ENCODE results near the gene GNE. TPM values are rescaled to one million over a fixed set of nuclear protein-coding genes. Genes with fewer than 3 reads are reported as not detected.

GNE gene
- total and polyA plus RNA-seq, 2 of the 13 experiments (the other 11 are each of a cell fraction or from before 2014, with no cell fraction given) = 16.1 to 24.1 TPM

DNA sequence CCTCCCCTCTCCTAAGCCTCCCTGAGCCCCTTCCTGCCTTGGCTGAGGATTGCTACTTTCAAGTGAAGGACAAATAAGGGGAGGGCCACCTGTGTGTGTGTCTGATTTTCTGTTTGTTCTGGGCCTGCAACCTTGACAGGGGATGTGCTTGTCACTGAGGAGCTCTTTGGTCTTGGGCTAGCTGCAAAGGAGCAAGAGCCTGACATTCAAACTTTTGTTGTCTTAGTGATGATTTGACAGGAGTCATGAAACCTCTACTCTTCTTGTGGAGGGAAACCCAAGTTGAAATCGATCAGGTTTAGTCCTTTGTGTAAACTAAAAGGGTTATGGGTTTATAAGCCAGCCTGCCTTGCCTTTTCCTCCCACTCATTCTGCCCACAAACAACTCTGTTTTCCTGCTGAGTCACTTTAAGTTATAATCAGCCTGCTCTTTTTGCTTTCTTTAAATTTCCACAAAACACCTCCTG, 50.7 kb downstream of the GNE start (continued):
- TF ChIP-seq, protein P1, sequence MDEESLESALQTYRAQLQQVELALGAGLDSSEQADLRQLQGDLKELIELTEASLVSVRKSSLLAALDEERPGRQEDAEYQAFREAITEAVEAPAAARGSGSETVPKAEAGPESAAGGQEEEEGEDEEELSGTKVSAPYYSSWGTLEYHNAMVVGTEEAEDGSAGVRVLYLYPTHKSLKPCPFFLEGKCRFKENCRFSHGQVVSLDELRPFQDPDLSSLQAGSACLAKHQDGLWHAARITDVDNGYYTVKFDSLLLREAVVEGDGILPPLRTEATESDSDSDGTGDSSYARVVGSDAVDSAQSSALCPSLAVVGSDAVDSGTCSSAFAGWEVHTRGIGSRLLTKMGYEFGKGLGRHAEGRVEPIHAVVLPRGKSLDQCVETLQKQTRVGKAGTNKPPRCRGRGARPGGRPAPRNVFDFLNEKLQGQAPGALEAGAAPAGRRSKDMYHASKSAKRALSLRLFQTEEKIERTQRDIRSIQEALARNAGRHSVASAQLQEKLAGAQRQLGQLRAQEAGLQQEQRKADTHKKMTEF (CRISPR knock-in tag; IDR thresholded peaks at IDR 0.05) = peak; percentile 47; the same call in 1 of the 2 replicates
- TF ChIP-seq, protein P2, sequence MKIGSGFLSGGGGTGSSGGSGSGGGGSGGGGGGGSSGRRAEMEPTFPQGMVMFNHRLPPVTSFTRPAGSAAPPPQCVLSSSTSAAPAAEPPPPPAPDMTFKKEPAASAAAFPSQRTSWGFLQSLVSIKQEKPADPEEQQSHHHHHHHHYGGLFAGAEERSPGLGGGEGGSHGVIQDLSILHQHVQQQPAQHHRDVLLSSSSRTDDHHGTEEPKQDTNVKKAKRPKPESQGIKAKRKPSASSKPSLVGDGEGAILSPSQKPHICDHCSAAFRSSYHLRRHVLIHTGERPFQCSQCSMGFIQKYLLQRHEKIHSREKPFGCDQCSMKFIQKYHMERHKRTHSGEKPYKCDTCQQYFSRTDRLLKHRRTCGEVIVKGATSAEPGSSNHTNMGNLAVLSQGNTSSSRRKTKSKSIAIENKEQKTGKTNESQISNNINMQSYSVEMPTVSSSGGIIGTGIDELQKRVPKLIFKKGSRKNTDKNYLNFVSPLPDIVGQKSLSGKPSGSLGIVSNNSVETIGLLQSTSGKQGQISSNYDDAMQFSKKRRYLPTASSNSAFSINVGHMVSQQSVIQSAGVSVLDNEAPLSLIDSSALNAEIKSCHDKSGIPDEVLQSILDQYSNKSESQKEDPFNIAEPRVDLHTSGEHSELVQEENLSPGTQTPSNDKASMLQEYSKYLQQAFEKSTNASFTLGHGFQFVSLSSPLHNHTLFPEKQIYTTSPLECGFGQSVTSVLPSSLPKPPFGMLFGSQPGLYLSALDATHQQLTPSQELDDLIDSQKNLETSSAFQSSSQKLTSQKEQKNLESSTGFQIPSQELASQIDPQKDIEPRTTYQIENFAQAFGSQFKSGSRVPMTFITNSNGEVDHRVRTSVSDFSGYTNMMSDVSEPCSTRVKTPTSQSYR (CRISPR knock-in tag; IDR thresholded peaks at IDR 0.05; ENCODE audit: borderline replicate concordance) = no peak
- peak; percentile 56; the same call in 1 of the 2 replicates for TF ChIP-seq ZNF614 (CRISPR knock-in tag; IDR thresholded peaks at IDR 0.05; ENCODE audit: borderline replicate concordance)
- TF ChIP-seq, protein P3, sequence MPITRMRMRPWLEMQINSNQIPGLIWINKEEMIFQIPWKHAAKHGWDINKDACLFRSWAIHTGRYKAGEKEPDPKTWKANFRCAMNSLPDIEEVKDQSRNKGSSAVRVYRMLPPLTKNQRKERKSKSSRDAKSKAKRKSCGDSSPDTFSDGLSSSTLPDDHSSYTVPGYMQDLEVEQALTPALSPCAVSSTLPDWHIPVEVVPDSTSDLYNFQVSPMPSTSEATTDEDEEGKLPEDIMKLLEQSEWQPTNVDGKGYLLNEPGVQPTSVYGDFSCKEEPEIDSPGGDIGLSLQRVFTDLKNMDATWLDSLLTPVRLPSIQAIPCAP (CRISPR knock-in tag; IDR thresholded peaks at IDR 0.05; ENCODE audit: low read depth) = no peak
- 0 out of 2 replicates have a peak, but pooled peaks have one; percentile 32 for TF ChIP-seq KDM6A (CRISPR knock-in tag; IDR thresholded peaks at IDR 0.05; ENCODE audit: low read depth)
- peak; percentile 86 for TF ChIP-seq GATAD2A (CRISPR knock-in tag; IDR thresholded peaks at IDR 0.05)
- TF ChIP-seq KDM1A (CRISPR knock-in tag; IDR thresholded peaks at IDR 0.05) = 0 out of 2 replicates have a peak, but pooled peaks have one; percentile 46
- TF ChIP-seq PPARG (CRISPR knock-in tag; conservative IDR thresholded peaks at IDR 0.05) = 0 out of 2 replicates have a peak, but pooled peaks have one; percentile 25
- TF ChIP-seq RCOR2 (CRISPR knock-in tag; IDR thresholded peaks at IDR 0.05) = 0 out of 2 replicates have a peak, but pooled peaks have one; percentile 26
- TF ChIP-seq THAP11 (CRISPR knock-in tag; IDR thresholded peaks at IDR 0.05) = peak; percentile 30; the same call in 1 of the 2 replicates
- TF ChIP-seq ZNF292 (CRISPR knock-in tag; IDR thresholded peaks at IDR 0.05; ENCODE audit: borderline replicate concordance, low read depth) = 0 out of 2 replicates have a peak, but pooled peaks have one; percentile 68
- peak; percentile 24 for TF ChIP-seq TEAD3 (CRISPR knock-in tag; optimal IDR thresholded peaks at IDR 0.05; ENCODE audit: borderline replicate concordance)
- peak; percentile 52; the same call in 1 of the 2 replicates for TF ChIP-seq PITX1 (CRISPR knock-in tag; IDR thresholded peaks at IDR 0.05)
- TF ChIP-seq POGZ (CRISPR knock-in tag; IDR thresholded peaks at IDR 0.05) = 0 out of 2 replicates have a peak, but pooled peaks have one; percentile 34
- 0 out of 2 replicates have a peak, but pooled peaks have one; percentile 34 for TF ChIP-seq ZNF205 (CRISPR knock-in tag; IDR thresholded peaks at IDR 0.05)
- no peak for TF ChIP-seq ZNF234 (CRISPR knock-in tag; conservative IDR thresholded peaks at IDR 0.05)
- TF ChIP-seq NFIC (IDR thresholded peaks at IDR 0.05; ENCODE audit: low read length) = peak; percentile 66; the same call in 1 of the 2 replicates
- no peak for TF ChIP-seq ZNF747 (CRISPR knock-in tag; IDR thresholded peaks at IDR 0.05; ENCODE audit: borderline replicate concordance)
- TF ChIP-seq, protein P4, sequence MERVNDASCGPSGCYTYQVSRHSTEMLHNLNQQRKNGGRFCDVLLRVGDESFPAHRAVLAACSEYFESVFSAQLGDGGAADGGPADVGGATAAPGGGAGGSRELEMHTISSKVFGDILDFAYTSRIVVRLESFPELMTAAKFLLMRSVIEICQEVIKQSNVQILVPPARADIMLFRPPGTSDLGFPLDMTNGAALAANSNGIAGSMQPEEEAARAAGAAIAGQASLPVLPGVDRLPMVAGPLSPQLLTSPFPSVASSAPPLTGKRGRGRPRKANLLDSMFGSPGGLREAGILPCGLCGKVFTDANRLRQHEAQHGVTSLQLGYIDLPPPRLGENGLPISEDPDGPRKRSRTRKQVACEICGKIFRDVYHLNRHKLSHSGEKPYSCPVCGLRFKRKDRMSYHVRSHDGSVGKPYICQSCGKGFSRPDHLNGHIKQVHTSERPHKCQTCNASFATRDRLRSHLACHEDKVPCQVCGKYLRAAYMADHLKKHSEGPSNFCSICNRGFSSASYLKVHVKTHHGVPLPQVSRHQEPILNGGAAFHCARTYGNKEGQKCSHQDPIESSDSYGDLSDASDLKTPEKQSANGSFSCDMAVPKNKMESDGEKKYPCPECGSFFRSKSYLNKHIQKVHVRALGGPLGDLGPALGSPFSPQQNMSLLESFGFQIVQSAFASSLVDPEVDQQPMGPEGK (CRISPR knock-in tag; IDR thresholded peaks at IDR 0.05) = peak; percentile 58; the same call in 1 of the 2 replicates
- TF ChIP-seq SAP130 (CRISPR knock-in tag; IDR thresholded peaks at IDR 0.05; ENCODE audit: low read depth) = peak; percentile 71
- no peak for TF ChIP-seq ZBTB8A (CRISPR knock-in tag; IDR thresholded peaks at IDR 0.05; ENCODE audit: borderline replicate concordance, low read depth)
- no peak for TF ChIP-seq SAFB2 (CRISPR knock-in tag; IDR thresholded peaks at IDR 0.05; ENCODE audit: borderline replicate concordance, low read depth)
- TF ChIP-seq, protein P5, sequence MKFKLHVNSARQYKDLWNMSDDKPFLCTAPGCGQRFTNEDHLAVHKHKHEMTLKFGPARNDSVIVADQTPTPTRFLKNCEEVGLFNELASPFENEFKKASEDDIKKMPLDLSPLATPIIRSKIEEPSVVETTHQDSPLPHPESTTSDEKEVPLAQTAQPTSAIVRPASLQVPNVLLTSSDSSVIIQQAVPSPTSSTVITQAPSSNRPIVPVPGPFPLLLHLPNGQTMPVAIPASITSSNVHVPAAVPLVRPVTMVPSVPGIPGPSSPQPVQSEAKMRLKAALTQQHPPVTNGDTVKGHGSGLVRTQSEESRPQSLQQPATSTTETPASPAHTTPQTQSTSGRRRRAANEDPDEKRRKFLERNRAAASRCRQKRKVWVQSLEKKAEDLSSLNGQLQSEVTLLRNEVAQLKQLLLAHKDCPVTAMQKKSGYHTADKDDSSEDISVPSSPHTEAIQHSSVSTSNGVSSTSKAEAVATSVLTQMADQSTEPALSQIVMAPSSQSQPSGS (CRISPR knock-in tag; IDR thresholded peaks at IDR 0.05) = peak; percentile 27; the same call in 1 of the 2 replicates
